Left ventricle myocardium inferior (tissue), 1 donor: ENCODE measurements around the gene GALNT3. TPM values are rescaled to one million over a fixed set of nuclear protein-coding genes. Genes with fewer than 3 reads are reported as not detected.

Experiments used
- DNase-seq: peaks from one replicate; pipeline ENCODE4 v3.0.0-alpha.2; 2020
- H3K27ac ChIP-seq: fragments of 200-600 bp; replicated peaks from 2 replicates; pipeline ENCODE4 v1.8.0; 2021
- H3K27me3 ChIP-seq: fragments of 200-600 bp; 2 replicates; pipeline ENCODE4 v1.8.0; 2021; ENCODE audit warnings: low read depth
- H3K36me3 ChIP-seq: fragments of 200-600 bp; 2 replicates; pipeline ENCODE4 v1.8.0; 2021
- H3K4me1 ChIP-seq: fragments of 200-600 bp; 2 replicates; pipeline ENCODE4 v1.8.0; 2021
- H3K4me3 ChIP-seq: fragments of 200-600 bp; 2 replicates; pipeline ENCODE4 v1.8.0; 2021; ENCODE audit warnings: mild to moderate bottlenecking, moderate library complexity
- H3K9me3 ChIP-seq: fragments of 200-600 bp; replicated peaks from 2 replicates; pipeline ENCODE4 v1.8.0; 2021
- CTCF ChIP-seq: fragments of 200-600 bp; IDR thresholded peaks from 2 replicates; pipeline ENCODE4 v1.8.0; 2021; ENCODE audit warnings: antibody characterized with exemption, mild to moderate bottlenecking, borderline replicate concordance
- intact Hi-C: fragments of 100-400 bp; cut with micrococcal nuclease; formaldehyde crosslinking; loops from one replicate; pipeline ENCODE4 v1.11.0; 2022
- total RNA-seq: library from RNA; stranded (reverse); fragmentation: NEBNext Ultra II Directional; extraction: Animal tissue kit (Norgen Biotek cat#: 25700); gene quantifications from one replicate; pipeline ENCODE4 v1.2.1, GENCODE V29; 2021
- donor health status: DM: no; HTN: yes; CAD: no; lungs with severe emphysema.

The GALNT3 gene
- total RNA-seq, 1 donor from 2014 or later, result 0.08 TPM

- TF ChIP-seq CTCF, result no peak
- no peak overlapping the region for H3K27ac ChIP-seq
- no peak for DNase-seq
- H3K36me3 ChIP-seq, result no peaks in the 10 kb centered on the region
- no peak overlapping the region for H3K4me3 ChIP-seq
- no peaks in the 10 kb centered on the region for H3K9me3 ChIP-seq
- peaks cover 6% of the 10 kb centered on the region for H3K27me3 ChIP-seq
- intact Hi-C loops, result no loop called here
- H3K4me1 ChIP-seq, result no peaks in the 10 kb centered on the region
Measured at GRCh38 chr2:165706960-165707487, 87.0 kb downstream of the GALNT3 start.

- peaks cover 6% of the 10 kb centered on the region for H3K27me3 ChIP-seq
- no peak for DNase-seq
- peaks cover 4% of the 10 kb centered on the region for H3K4me1 ChIP-seq
- H3K4me3 ChIP-seq, result no peak overlapping the region
- H3K36me3 ChIP-seq, result no peaks in the 10 kb centered on the region
- H3K9me3 ChIP-seq, result no peaks in the 10 kb centered on the region
- intact Hi-C loops, result no loop called here
- H3K27ac ChIP-seq, result no peak overlapping the region
- TF ChIP-seq CTCF, result no peak
Measured at GRCh38 chr2:165701147-165701546, 92.9 kb downstream of the GALNT3 start.

GRCh38 chr2:165700531-165700930 lies 93.5 kb downstream of the GALNT3 start:
- Histone ChIP-seq H3K4me1 (peaks cover 4% of the 10 kb centered on the region), H3K9me3 (no peaks in the 10 kb centered on the region), H3K36me3 (no peaks in the 10 kb centered on the region), H3K27ac (no peak overlapping the region), H3K4me3 (no peak overlapping the region), H3K27me3 (peaks cover 6% of the 10 kb centered on the region)
- no peak for TF ChIP-seq CTCF
- DNase-seq, result no peak
- intact Hi-C loops, result no loop called here

GRCh38 chr2:165699946-165700345 lies 94.1 kb downstream of the GALNT3 start:
- Histone ChIP-seq H3K27ac (no peak overlapping the region), H3K36me3 (no peaks in the 10 kb centered on the region), H3K4me1 (peaks cover 4% of the 10 kb centered on the region), H3K9me3 (no peaks in the 10 kb centered on the region), H3K27me3 (peaks cover 6% of the 10 kb centered on the region), H3K4me3 (no peak overlapping the region)
- no peak for DNase-seq
- intact Hi-C loops, result loop anchor here (5.0 kb wide), 1 partner anchor 298 kb away; no protein-coding TSS in a partner anchor
- TF ChIP-seq CTCF, result no peak

GRCh38 chr2:165698444-165698884 lies 95.6 kb downstream of the GALNT3 start:
- H3K27ac ChIP-seq, result no peak overlapping the region
- TF ChIP-seq CTCF, result peak; percentile 60
- H3K4me1 ChIP-seq, result peaks cover 4% of the 10 kb centered on the region
- no peaks in the 10 kb centered on the region for H3K36me3 ChIP-seq
- no peak overlapping the region for H3K4me3 ChIP-seq
- H3K9me3 ChIP-seq, result no peaks in the 10 kb centered on the region
- peaks cover 6% of the 10 kb centered on the region for H3K27me3 ChIP-seq
- intact Hi-C loops, result loop anchor here (5.0 kb wide), 1 partner anchor 296 kb away; no protein-coding TSS in a partner anchor
- DNase-seq, result no peak
